ENCODE measurements around the gene RAD9A. TPM values are rescaled to one million over a fixed set of nuclear protein-coding genes. Genes with fewer than 3 reads are reported as not detected.
A peak's percentile ranks its signal among the peaks of the same experiment; 100 is the strongest.

Gene RAD9A
- 27.5 TPM for total RNA-seq
- polyA plus RNA-seq, result 1 to 10 TPM; 3.5 to 6.7 (median 6.4) TPM

- Histone ChIP-seq H3K27ac (ENCODE audit: insufficient read depth, low read length, poor library complexity, severe bottlenecking) (peak within 1 kb of the TSS; percentile 72), H3K27me3 (ENCODE audit: control insufficient read depth, insufficient read depth, low read length) (no peaks in the 10 kb centered on the region), H3K9me3 (ENCODE audit: control insufficient read depth in 2 of 2, low read length in 2 of 2) (no peaks in the 10 kb centered on the region), H3K4me1 (ENCODE audit: control insufficient read depth, insufficient read depth, low read length, poor library complexity, severe bottlenecking) (peaks cover 24% of the 10 kb centered on the region), H3K36me3 (ENCODE audit: control insufficient read depth, insufficient read depth, low read length) (peaks cover 6% of the 10 kb centered on the region), H3K4me3 (ENCODE audit: low read depth, low read length) (peak within 1 kb of the TSS; percentile 78)
- Mint-ChIP-seq H3K4me1 (peaks cover 0 to 50% (median 14%) of the 10 kb centered on the region in 4 donors), H3K27me3 (no peaks in the 10 kb centered on the region), H3K27ac (peak within 1 kb of the TSS; percentile 26 to 83 (median 82)), H3K9me3 (no peaks in the 10 kb centered on the region), H3K36me3 (peaks cover 3% of the 10 kb centered on the region), H3K4me3 (peak within 1 kb of the TSS; percentile 68 to 92 (median 89))
- ATAC-seq (ENCODE audit: low read depth in 2 of 2), result peak; percentile 79 to 80
- DNase-seq, result peak; percentile 88 to 95 (median 93)
Measured at GRCh38 chr11:67391304-67392182, at the start of gene RAD9A. RAD9A (plus strand) TSS chr11:67391986; CDS start chr11:67392045, 59 bp downstream.

DNA sequence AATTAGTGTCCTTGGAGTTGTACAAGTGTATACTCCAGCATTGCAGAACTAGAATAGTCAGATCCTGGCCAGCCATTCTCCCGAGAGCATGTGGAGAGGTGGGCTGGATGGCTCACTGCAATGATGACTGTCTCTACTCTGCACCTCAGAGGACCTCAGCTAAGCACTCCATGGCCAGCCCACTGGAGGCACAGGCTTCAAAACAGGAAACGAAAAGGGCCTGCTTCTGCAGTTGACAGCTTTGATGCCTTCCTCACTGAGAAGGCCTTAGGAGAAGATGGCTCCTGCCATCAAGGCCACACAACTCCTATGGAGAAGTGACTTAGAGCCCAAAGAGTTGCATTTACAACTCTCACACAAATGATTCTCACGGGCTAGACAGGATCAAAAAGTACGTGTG lies 47.5 kb upstream of the RAD9A start:
- H3K27ac Mint-ChIP-seq, result peak overlapping the region; percentile 91 to 97 (median 96)
- H3K9me3 Mint-ChIP-seq, result no peaks in the 10 kb centered on the region
- H3K27me3 Mint-ChIP-seq, result no peaks in the 10 kb centered on the region
- peak; percentile 76 to 83 for ATAC-seq (ENCODE audit: low read depth in 2 of 2)
- peak in 1 of 3 donors; percentile 80 for DNase-seq
- peak overlapping the region; percentile 70 for H3K27ac ChIP-seq (ENCODE audit: insufficient read depth, low read length, poor library complexity, severe bottlenecking)
- H3K4me1 ChIP-seq (ENCODE audit: control insufficient read depth, insufficient read depth, low read length, poor library complexity, severe bottlenecking), result peaks cover 31% of the 10 kb centered on the region
- no peaks in the 10 kb centered on the region for H3K36me3 Mint-ChIP-seq
- H3K4me1 Mint-ChIP-seq, result peaks cover 6 to 52% (median 23%) of the 10 kb centered on the region in 4 donors
- H3K4me3 Mint-ChIP-seq, result peak overlapping the region in 3 of 4 donors; percentile 3 to 82 (median 65)
- H3K36me3 ChIP-seq (ENCODE audit: control insufficient read depth, insufficient read depth, low read length), result no peaks in the 10 kb centered on the region
- H3K9me3 ChIP-seq (ENCODE audit: control insufficient read depth in 2 of 2, low read length in 2 of 2), result no peaks in the 10 kb centered on the region
- H3K4me3 ChIP-seq (ENCODE audit: low read depth, low read length), result peak overlapping the region; percentile 13
- H3K27me3 ChIP-seq (ENCODE audit: control insufficient read depth, insufficient read depth, low read length), result no peaks in the 10 kb centered on the region

DNA sequence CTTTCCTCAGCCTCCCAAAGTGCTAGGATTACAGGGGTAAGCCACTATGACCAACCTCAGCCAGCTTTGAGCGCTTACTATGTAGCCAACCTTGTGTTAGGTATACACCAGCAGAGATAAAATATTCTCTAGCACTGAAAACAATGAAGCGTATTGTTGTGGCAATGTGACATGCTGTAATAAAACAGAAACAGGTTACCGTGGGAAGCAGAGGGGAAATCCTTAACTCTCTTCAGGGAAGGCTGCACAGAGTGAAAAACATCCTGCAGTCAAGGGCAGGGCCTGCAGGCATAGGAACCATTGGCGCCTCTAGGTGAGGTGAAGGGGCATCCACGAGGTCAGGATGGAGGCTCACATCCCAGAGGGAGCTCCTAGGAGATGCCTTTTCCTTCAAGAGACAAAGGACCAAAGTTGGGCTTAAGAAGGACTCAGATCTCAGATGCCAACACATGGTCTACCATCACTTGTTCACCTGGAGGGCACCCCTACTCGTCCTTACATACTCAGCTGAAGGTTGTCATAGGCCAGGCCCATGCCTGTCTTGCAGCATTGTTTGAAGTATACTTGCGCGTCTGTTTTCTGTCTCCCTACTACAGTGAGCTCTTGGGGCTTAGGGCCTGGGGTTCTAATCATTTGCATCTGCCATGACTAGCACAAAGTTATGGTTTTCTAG lies 46.4 kb upstream of the RAD9A start:
- ATAC-seq (ENCODE audit: low read depth in 2 of 2) (peak; percentile 50 to 55), DNase-seq (no peak)
- Mint-ChIP-seq H3K27ac (peak overlapping the region; percentile 91 to 97 (median 96)), H3K36me3 (no peaks in the 10 kb centered on the region), H3K9me3 (no peaks in the 10 kb centered on the region), H3K4me1 (peaks cover 6 to 62% (median 28%) of the 10 kb centered on the region in 4 donors), H3K4me3 (peak overlapping the region; percentile 47 to 82 (median 68)), H3K27me3 (no peaks in the 10 kb centered on the region)
- Histone ChIP-seq H3K4me1 (ENCODE audit: control insufficient read depth, insufficient read depth, low read length, poor library complexity, severe bottlenecking) (peaks cover 31% of the 10 kb centered on the region), H3K4me3 (ENCODE audit: low read depth, low read length) (peak overlapping the region; percentile 23), H3K27ac (ENCODE audit: insufficient read depth, low read length, poor library complexity, severe bottlenecking) (peak overlapping the region; percentile 70), H3K9me3 (ENCODE audit: control insufficient read depth in 2 of 2, low read length in 2 of 2) (no peaks in the 10 kb centered on the region), H3K27me3 (ENCODE audit: control insufficient read depth, insufficient read depth, low read length) (no peaks in the 10 kb centered on the region), H3K36me3 (ENCODE audit: control insufficient read depth, insufficient read depth, low read length) (no peaks in the 10 kb centered on the region)

GRCh38 chr11:67345920-67346819 lies 45.6 kb upstream of the RAD9A start:
- Mint-ChIP-seq H3K27me3 (no peaks in the 10 kb centered on the region), H3K27ac (peak overlapping the region; percentile 91 to 97 (median 96)), H3K36me3 (no peaks in the 10 kb centered on the region), H3K4me3 (peak overlapping the region; percentile 47 to 82 (median 68)), H3K4me1 (peaks cover 6 to 67% (median 31%) of the 10 kb centered on the region in 4 donors), H3K9me3 (no peaks in the 10 kb centered on the region)
- DNase-seq (peak in 2 of 3 donors; percentile 39 to 84), ATAC-seq (ENCODE audit: low read depth in 2 of 2) (peak; percentile 68 to 75)
- Histone ChIP-seq H3K4me3 (ENCODE audit: low read depth, low read length) (no peak overlapping the region), H3K27me3 (ENCODE audit: control insufficient read depth, insufficient read depth, low read length) (no peaks in the 10 kb centered on the region), H3K27ac (ENCODE audit: insufficient read depth, low read length, poor library complexity, severe bottlenecking) (peak overlapping the region; percentile 70), H3K9me3 (ENCODE audit: control insufficient read depth in 2 of 2, low read length in 2 of 2) (no peaks in the 10 kb centered on the region), H3K4me1 (ENCODE audit: control insufficient read depth, insufficient read depth, low read length, poor library complexity, severe bottlenecking) (peaks cover 35% of the 10 kb centered on the region), H3K36me3 (ENCODE audit: control insufficient read depth, insufficient read depth, low read length) (no peaks in the 10 kb centered on the region)

DNA sequence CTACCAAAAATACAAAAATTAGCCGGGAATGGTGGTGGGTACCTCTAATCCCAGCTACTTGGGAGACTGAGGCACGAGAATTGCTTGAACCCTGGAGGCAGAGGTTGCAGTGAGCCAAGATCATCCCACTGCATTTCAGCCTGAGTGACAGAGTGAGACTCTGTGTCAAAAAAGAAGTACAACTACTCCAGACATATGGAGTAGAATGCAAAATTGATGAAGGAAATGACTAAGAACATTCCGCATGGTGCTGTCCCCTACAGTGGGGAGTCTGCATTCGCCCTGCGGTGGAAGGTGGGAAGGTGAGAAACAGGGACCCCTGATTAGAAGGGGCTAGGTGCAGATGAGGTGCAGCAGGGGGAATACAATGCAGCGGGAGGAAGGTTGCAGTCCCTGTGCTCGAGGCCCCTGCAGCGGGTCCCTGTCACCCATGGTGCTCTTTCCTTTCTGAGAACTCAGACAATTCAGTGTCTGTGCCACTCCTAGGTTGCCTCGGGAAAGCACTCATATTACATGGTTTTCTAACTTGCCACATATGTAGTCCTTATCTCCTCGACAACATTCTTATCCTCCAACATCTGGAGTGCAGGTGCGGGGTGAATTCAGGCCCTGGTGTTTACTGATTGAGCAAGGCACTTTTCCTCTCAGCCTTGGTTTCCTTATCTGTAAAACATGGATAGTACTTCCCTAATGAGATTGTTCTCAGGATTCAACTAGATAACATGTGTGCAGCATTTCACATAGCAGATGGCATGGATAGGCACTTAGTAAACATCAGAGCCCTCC lies 43.6 kb upstream of the RAD9A start:
- no peaks in the 10 kb centered on the region for H3K27me3 Mint-ChIP-seq
- H3K36me3 Mint-ChIP-seq, result no peaks in the 10 kb centered on the region
- Histone ChIP-seq H3K4me3 (ENCODE audit: low read depth, low read length) (no peak overlapping the region), H3K27ac (ENCODE audit: insufficient read depth, low read length, poor library complexity, severe bottlenecking) (no peak overlapping the region), H3K27me3 (ENCODE audit: control insufficient read depth, insufficient read depth, low read length) (no peaks in the 10 kb centered on the region), H3K36me3 (ENCODE audit: control insufficient read depth, insufficient read depth, low read length) (no peaks in the 10 kb centered on the region), H3K4me1 (ENCODE audit: control insufficient read depth, insufficient read depth, low read length, poor library complexity, severe bottlenecking) (peaks cover 55% of the 10 kb centered on the region), H3K9me3 (ENCODE audit: control insufficient read depth in 2 of 2, low read length in 2 of 2) (no peaks in the 10 kb centered on the region)
- peak overlapping the region in 1 of 4 donors; percentile 18 for H3K4me3 Mint-ChIP-seq
- no peak for ATAC-seq (ENCODE audit: low read depth in 2 of 2)
- peak overlapping the region; percentile 48 to 76 (median 72) for H3K27ac Mint-ChIP-seq
- H3K4me1 Mint-ChIP-seq, result peaks cover 6 to 82% (median 40%) of the 10 kb centered on the region in 4 donors
- H3K9me3 Mint-ChIP-seq, result no peaks in the 10 kb centered on the region
- no peak for DNase-seq

GRCh38 chr11:67349036-67349435 lies 42.8 kb upstream of the RAD9A start:
- Histone ChIP-seq H3K9me3 (ENCODE audit: control insufficient read depth in 2 of 2, low read length in 2 of 2) (no peaks in the 10 kb centered on the region), H3K4me1 (ENCODE audit: control insufficient read depth, insufficient read depth, low read length, poor library complexity, severe bottlenecking) (peaks cover 58% of the 10 kb centered on the region), H3K4me3 (ENCODE audit: low read depth, low read length) (no peak overlapping the region), H3K36me3 (ENCODE audit: control insufficient read depth, insufficient read depth, low read length) (no peaks in the 10 kb centered on the region), H3K27me3 (ENCODE audit: control insufficient read depth, insufficient read depth, low read length) (no peaks in the 10 kb centered on the region), H3K27ac (ENCODE audit: insufficient read depth, low read length, poor library complexity, severe bottlenecking) (no peak overlapping the region)
- ATAC-seq (ENCODE audit: low read depth in 2 of 2) (no peak), DNase-seq (no peak)
- no peaks in the 10 kb centered on the region for H3K27me3 Mint-ChIP-seq
- no peaks in the 10 kb centered on the region for H3K9me3 Mint-ChIP-seq
- peak overlapping the region in 2 of 4 donors; percentile 18 to 48 for H3K4me3 Mint-ChIP-seq
- H3K4me1 Mint-ChIP-seq, result peaks cover 7 to 84% (median 45%) of the 10 kb centered on the region in 4 donors
- peak overlapping the region; percentile 72 to 97 (median 76) for H3K27ac Mint-ChIP-seq
- H3K36me3 Mint-ChIP-seq, result no peaks in the 10 kb centered on the region

Measured in CD4-positive, CD25-positive, alpha-beta regulatory T cell (primary cell).